ENCODE results near the gene MIF. TPM values are rescaled to one million over a fixed set of nuclear protein-coding genes. Genes with fewer than 3 reads are reported as not detected.
"Not testable (repeated sequence)": the region's sequence is repeated elsewhere in the genome, so short reads cannot be mapped to it uniquely, and the experiment has no call there.

Gene MIF
- polyA plus RNA-seq, 2 of the 4 experiments (the other 2 are of a cell fraction), result 197 to 776 TPM

DNA sequence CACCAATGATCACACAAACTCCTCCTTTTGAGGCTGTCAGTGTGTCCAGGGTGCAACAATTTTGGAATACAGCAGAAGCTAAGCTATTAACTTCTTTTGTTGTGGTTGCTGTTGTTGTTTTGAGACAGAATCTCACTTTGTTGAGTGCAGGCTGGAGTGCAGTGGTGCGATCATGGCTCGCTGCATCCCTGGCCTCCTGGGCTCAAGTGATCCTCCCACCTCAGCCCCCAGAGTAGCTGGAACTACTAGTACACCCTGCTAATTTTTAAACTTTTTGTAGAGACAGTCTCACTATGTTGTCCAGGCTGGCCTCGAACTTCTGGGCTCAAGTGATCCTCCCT is 44.8 kb downstream of the MIF start:
- ChIA-PET CTCF (interaction anchor here (0.9 to 1.0 kb wide), 2 partner anchors 9 to 42 kb away, joined by 3 read pairs; no protein-coding TSS in a partner anchor), POLR2A (interaction anchor here (0.7 kb wide), 1 partner anchor 44 kb away, joined by 3 read pairs; the partner anchor contains the start of gene MIF)
- TF ChIP-seq FOXS1 (CRISPR knock-in tag; IDR thresholded peaks at IDR 0.05) (no peak), EHF (CRISPR knock-in tag; IDR thresholded peaks at IDR 0.05) (no peak), RARB (CRISPR knock-in tag; IDR thresholded peaks at IDR 0.05) (no peak)
- H3K4me1 ChIP-seq, result no peaks in the 10 kb centered on the region
- FAIRE-seq, result no peak
- DNase-seq (ENCODE audit: low read depth in 1 of 2, low spot score in 1 of 2), result no peak
- no peak overlapping the region for H3K27ac ChIP-seq
- ATAC-seq, result no peak
- 82% methylated on average over 3 of the region's 3 CpGs for WGBS (ENCODE audit: missing lambda C conversion rate)
- no peak overlapping the region for H3K4me2 ChIP-seq
- H3K4me3 ChIP-seq, result no peak overlapping the region
- H3K9me3 ChIP-seq, result no peaks in the 10 kb centered on the region

DNA sequence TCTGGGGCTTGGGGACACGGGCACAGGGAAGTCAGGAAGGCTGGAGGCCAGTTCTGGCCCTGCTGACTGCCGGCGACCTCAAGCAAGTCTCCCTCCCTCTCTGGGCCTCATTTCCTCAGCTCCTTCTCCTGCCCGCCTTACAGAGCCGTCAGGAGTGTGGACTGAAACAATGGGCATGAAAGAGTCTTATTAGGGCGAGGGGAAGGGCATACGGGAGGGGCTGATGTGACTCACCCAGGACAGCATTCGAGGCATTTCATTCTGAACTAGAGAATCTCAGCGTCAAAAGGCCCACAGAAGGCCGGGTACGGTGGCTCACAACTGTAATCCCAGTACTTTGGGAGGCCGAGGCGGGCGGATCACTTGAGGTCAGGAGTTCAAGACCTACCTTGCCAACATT is 46.0 kb downstream of the MIF start:
- POLR2A ChIA-PET; H3K27ac ChIP-seq; H3K4me2 ChIP-seq; H3K4me1 ChIP-seq; DNase-seq (ENCODE audit: low read depth in 1 of 2, low spot score in 1 of 2); FAIRE-seq; H3K4me3 ChIP-seq; H3K9me3 ChIP-seq; CTCF ChIA-PET: not testable (repeated sequence)
- peak; percentile 66 to 67 for ATAC-seq
- WGBS (ENCODE audit: missing lambda C conversion rate), result 37% methylated on average over 6 of the region's 14 CpGs

Small RNAs within 50 kb of the gene (small RNA-seq; reads per million reads assigned to genes)
- gene RN7SL268P, result 0 reads per million in 6 experiments

Other genes starting within 250 kb of the MIF start
- not detected in 2 replicates for gene RGL4, start 203.4 kb upstream of the MIF start, polyA plus RNA-seq (2011; rRNA removed)
- not detected in 3 replicates for gene RGL4, start 203.4 kb upstream of the MIF start, polyA plus RNA-seq (2017; fragmentation: RNase III; extraction: RNeasy Plus Mini Kit Qiagen cat#74134 plus additional on column Dnase treatment)
- gene ZNF70, start 143.3 kb upstream of the MIF start, polyA plus RNA-seq (2011; rRNA removed), result 0.88 and 2.1 TPM in 2 replicates
- 0.98 to 1.3 TPM (median 1.2 TPM) in 3 replicates for gene ZNF70, start 143.3 kb upstream of the MIF start, polyA plus RNA-seq (2017; fragmentation: RNase III; extraction: RNeasy Plus Mini Kit Qiagen cat#74134 plus additional on column Dnase treatment)
- 0.41 and 0.90 TPM in 2 replicates for gene VPREB3, start 140.0 kb upstream of the MIF start, polyA plus RNA-seq (2011; rRNA removed)
- 0.37 to 0.61 TPM (median 0.52 TPM) in 3 replicates for gene VPREB3, start 140.0 kb upstream of the MIF start, polyA plus RNA-seq (2017; fragmentation: RNase III; extraction: RNeasy Plus Mini Kit Qiagen cat#74134 plus additional on column Dnase treatment)
- gene C22orf15, start 131.4 kb upstream of the MIF start, polyA plus RNA-seq (2011; rRNA removed), result not detected in 2 replicates
- gene C22orf15, start 131.4 kb upstream of the MIF start, polyA plus RNA-seq (2017; fragmentation: RNase III; extraction: RNeasy Plus Mini Kit Qiagen cat#74134 plus additional on column Dnase treatment), result not detected in 3 replicates
- 33.0 and 59.4 TPM in 2 replicates for gene CHCHD10, start 126.4 kb upstream of the MIF start, polyA plus RNA-seq (2011; rRNA removed)
- gene CHCHD10, start 126.4 kb upstream of the MIF start, polyA plus RNA-seq (2017; fragmentation: RNase III; extraction: RNeasy Plus Mini Kit Qiagen cat#74134 plus additional on column Dnase treatment), result 79.5 to 99.0 TPM (median 85.4 TPM) in 3 replicates
- gene MMP11, start 121.5 kb upstream of the MIF start, polyA plus RNA-seq (2011; rRNA removed), result 0.36 and 0.61 TPM in 2 replicates
- gene MMP11, start 121.5 kb upstream of the MIF start, polyA plus RNA-seq (2017; fragmentation: RNase III; extraction: RNeasy Plus Mini Kit Qiagen cat#74134 plus additional on column Dnase treatment), result 0.16 to 0.26 TPM (median 0.23 TPM) in 3 replicates
- 98.1 and 133 TPM in 2 replicates for gene SMARCB1, start 107.4 kb upstream of the MIF start, polyA plus RNA-seq (2011; rRNA removed)
- gene SMARCB1, start 107.4 kb upstream of the MIF start, polyA plus RNA-seq (2017; fragmentation: RNase III; extraction: RNeasy Plus Mini Kit Qiagen cat#74134 plus additional on column Dnase treatment), result 59.2 to 66.9 TPM (median 65.6 TPM) in 3 replicates
- 0.08 and 0.34 TPM in 2 replicates for gene DERL3, start 55.4 kb upstream of the MIF start, polyA plus RNA-seq (2011; rRNA removed)
- 0.18 to 0.40 TPM (median 0.34 TPM) in 3 replicates for gene DERL3, start 55.4 kb upstream of the MIF start, polyA plus RNA-seq (2017; fragmentation: RNase III; extraction: RNeasy Plus Mini Kit Qiagen cat#74134 plus additional on column Dnase treatment)
- gene SLC2A11, start 36.5 kb upstream of the MIF start, polyA plus RNA-seq (2011; rRNA removed), result 5.6 and 6.9 TPM in 2 replicates
- gene SLC2A11, start 36.5 kb upstream of the MIF start, polyA plus RNA-seq (2017; fragmentation: RNase III; extraction: RNeasy Plus Mini Kit Qiagen cat#74134 plus additional on column Dnase treatment), result 9.5 to 12.4 TPM (median 12.4 TPM) in 3 replicates
- gene GSTT2B, start 66.8 kb downstream of the MIF start, polyA plus RNA-seq (2011; rRNA removed), result 0.30 and 0.50 TPM in 2 replicates
- 0.11 to 0.30 TPM in 2 of 3 replicates, not detected in the other for gene GSTT2B, start 66.8 kb downstream of the MIF start, polyA plus RNA-seq (2017; fragmentation: RNase III; extraction: RNeasy Plus Mini Kit Qiagen cat#74134 plus additional on column Dnase treatment)
- 2.1 and 2.8 TPM in 2 replicates for gene DDTL, start 72.5 kb downstream of the MIF start, polyA plus RNA-seq (2011; rRNA removed)
- 2.5 to 3.2 TPM (median 2.7 TPM) in 3 replicates for gene DDTL, start 72.5 kb downstream of the MIF start, polyA plus RNA-seq (2017; fragmentation: RNase III; extraction: RNeasy Plus Mini Kit Qiagen cat#74134 plus additional on column Dnase treatment)
- gene DDT, start 80.1 kb downstream of the MIF start, polyA plus RNA-seq (2011; rRNA removed), result 87.6 and 119 TPM in 2 replicates
- gene DDT, start 80.1 kb downstream of the MIF start, polyA plus RNA-seq (2017; fragmentation: RNase III; extraction: RNeasy Plus Mini Kit Qiagen cat#74134 plus additional on column Dnase treatment), result 173 to 188 TPM (median 180 TPM) in 3 replicates
- not detected in 2 replicates for gene GSTT2, start 85.8 kb downstream of the MIF start, polyA plus RNA-seq (2011; rRNA removed)
- 0.13 to 0.17 TPM (median 0.14 TPM) in 3 replicates for gene GSTT2, start 85.8 kb downstream of the MIF start, polyA plus RNA-seq (2017; fragmentation: RNase III; extraction: RNeasy Plus Mini Kit Qiagen cat#74134 plus additional on column Dnase treatment)
- not detected in 2 replicates for gene GSTT4, start 111.1 kb downstream of the MIF start, polyA plus RNA-seq (2011; rRNA removed)
- not detected in 3 replicates for gene GSTT4, start 111.1 kb downstream of the MIF start, polyA plus RNA-seq (2017; fragmentation: RNase III; extraction: RNeasy Plus Mini Kit Qiagen cat#74134 plus additional on column Dnase treatment)
- 5.5 and 13.0 TPM in 2 replicates for gene CABIN1, start 116.9 kb downstream of the MIF start, polyA plus RNA-seq (2011; rRNA removed)
- 16.7 to 17.5 TPM (median 16.8 TPM) in 3 replicates for gene CABIN1, start 116.9 kb downstream of the MIF start, polyA plus RNA-seq (2017; fragmentation: RNase III; extraction: RNeasy Plus Mini Kit Qiagen cat#74134 plus additional on column Dnase treatment)